NCI-H69 (cell line): ENCODE results near the gene MYCL.
"Not testable (repeated sequence)": the region's sequence is repeated elsewhere in the genome, so short reads cannot be mapped to it uniquely, and the experiment has no call there.

Source experiments
- DNase-seq: peaks from one replicate; lab custom pipeline; 2025; lab: John Stamatoyannopoulos, UW

Gene MYCL

DNA sequence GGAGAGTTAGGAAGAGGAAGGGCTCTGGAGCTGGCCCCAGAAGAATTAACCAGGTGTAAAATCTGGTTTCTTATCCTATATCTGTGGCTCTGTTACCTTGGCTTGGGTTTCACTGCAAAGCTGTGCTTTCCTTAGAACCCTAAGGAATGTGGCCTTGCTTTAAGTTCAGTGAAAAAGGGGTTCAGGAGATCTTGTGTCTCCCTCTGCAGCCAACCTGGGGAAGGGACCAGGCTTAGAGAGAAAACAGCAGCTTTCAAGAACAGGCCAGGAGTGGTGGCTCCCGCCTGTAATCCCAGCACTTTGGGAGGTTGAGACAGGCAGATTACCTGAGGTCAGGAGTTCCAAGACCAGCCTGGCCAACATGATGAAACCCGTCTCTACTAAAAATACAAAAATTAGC lies 16.1 kb upstream of the MYCL start:
- no peak for DNase-seq

DNA sequence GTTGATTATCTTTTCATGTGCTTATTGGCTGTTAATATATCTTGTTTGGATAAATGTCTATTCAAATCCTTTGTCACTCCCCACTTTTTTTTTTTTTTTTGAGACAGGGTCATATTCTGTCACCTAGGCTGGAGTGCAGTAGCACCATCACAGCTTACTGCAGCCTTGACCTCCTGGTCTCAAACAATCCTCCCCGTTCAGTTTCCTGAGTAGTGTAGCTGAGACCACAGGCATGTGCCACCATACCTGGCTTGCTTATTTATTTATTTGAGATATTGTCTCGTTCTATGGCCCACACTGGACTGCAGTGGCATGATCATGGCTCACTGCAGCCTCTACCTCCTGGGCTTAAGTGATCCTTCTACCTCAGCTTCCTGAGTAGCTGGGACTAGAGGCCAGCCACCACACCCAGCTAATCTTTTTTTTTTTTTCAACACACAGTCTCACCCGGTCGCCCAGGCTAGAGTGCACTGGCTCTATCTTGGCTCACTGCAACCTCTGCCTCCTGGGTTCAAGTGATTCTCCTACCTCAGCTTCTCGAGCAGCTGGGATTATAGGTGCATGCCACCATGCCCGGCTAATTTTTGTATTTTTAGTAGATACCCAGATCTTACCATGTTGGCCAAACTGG lies 13.9 kb upstream of the MYCL start:
- DNase-seq, result no peak

DNA sequence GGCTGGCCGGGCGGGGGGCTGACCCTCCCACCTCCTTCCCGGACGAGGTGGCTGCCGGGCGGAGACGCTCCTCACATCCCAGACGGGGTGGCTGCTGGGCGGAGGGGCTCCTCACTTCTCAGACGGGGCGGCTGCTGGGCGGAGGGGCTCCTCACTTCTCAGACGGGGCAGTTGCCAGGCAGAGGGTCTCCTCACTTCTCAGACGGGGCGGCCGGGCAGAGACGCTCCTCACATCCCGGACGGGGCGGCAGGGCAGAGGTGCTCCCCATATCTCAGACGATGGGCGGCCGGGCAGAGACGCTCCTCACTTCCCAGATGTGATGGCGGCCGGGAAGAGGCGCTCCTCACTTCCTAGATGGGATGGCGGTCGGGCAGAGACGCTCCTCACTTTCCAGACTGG lies 11.4 kb upstream of the MYCL start:
- not testable (repeated sequence) for DNase-seq

DNA sequence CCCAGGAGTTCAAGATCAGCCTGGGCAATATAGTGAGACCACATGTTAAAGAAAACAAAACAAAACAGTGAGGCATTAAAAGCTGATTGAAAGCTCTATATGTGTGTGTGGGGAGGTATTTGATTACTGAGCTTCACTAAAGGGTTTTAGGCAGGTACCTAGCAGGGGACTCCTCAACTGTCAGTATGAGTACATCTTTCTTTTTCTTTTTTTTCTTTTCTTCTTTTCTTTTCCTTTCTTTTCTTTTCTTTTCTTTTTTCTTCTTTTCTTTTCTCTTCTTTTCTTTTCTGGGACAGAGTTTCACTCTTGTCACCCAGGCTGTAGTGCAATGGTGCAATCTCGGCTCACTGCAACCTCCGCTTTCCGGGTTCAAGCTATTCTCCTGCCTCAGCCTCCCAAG lies 8.5 kb upstream of the MYCL start:
- no peak for DNase-seq

DNA sequence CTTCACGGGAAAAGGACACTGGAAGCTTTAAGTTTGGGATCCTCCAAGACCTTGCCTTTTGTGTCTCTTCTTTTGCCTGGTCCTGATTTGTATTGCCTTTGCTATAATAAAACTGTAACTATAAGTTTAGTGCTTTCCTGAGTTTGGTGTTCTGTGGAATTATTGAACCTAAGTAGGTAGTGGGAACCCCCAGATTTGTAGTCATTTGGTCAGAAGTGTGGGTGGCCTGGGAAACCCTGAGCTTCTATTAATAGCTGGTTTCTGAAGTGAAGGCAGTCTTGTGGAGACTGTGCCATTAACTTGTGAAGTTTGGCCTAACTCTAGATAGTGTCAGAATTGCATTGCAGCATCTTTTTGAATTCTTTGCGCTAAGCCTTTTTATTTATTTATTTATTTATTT lies 6.8 kb upstream of the MYCL start:
- DNase-seq, result no peak

DNA sequence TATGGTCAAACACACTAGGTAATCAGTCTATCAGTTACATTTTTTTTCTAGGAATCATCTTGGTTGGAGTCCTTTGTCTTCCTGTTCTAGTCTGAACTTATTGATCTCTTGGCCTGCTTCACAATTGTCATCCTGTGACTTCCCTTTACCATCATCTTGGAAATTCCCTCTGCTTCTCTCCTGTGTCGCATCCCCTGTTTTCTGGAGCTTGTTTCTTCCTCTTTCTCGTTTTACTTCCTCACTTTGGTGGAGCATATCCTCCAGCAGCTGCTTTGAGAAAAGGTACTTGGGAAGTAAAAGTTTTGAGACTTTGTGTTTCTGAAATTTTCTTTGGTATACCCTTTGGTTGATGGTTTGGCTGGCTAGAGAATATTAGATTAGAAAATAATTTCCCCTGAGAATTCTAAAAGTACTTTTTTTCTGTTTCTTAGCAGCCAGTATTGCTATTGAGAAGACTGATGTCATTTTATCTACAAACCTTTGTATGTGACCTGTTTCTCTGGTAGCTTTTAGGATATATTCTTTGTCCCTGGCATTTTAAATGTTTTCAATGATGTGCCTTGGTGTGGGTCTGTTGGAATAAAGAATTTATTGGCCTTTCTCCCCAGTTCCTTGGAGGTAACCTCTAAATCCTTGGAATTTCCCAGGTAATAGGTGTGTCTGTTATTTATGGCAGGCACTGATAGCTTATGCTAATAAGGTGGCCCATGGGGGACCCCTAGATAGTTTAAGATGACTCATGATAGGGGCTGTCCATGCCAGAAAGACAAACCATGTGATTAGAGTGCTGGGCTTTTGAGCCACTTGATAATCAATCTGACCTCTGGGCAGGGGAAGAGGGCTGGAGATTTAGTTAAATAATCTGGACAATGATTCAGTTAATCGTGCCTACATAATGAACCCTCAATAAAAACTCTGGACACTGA lies 6.1 kb upstream of the MYCL start:
- no peak for DNase-seq

DNA sequence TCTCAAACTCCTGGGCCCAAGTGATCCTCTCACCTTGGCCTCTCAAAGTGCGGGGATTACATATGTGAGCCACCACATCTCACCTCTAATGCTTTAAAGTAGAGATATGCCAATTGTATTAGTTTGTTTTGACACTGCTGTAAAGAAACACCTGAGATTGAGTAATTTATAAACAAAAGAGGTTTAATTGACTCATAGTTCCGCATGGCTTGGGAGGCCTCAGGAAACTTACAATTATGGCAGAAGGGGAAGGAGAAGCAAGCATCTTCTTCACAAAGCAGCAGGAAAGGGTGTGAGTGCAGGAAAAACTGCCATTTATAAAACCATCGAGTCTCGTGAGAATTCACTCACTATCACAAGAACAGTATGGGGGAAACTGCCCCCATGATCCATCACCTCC lies 3.5 kb upstream of the MYCL start:
- DNase-seq, result no peak

DNA sequence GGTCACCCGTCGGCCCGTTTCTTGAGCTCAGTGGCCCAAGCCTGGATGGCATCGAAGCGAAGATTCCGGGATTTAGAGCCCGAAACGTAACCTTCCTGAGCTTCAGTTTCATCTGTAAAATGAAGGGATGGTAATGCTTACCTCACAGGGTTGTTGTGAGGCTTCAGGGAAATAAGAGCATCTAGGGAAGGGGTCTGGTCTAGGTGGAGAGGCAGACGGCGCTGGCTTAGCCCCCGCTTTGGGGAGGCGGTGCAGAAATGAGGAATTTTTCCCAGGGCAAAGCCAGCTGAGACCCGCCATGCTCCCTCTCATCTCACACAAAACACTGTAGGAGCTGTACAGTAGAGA lies 717 bp upstream of the MYCL start:
- no peak for DNase-seq

DNA sequence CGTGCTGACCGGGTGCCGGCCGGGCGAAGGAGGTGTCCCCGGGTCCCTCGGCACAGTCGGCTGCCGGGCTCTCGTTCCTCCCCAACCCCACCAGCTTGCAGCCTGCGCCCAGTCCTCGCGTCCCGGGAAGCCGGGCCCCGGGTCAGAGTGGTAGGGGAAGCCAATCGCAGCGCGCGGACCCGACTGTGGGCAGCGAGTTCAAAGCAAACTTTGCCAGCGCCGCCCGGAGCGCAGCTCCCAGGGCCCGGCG lies 328 bp downstream of the MYCL start:
- no peak for DNase-seq

DNA sequence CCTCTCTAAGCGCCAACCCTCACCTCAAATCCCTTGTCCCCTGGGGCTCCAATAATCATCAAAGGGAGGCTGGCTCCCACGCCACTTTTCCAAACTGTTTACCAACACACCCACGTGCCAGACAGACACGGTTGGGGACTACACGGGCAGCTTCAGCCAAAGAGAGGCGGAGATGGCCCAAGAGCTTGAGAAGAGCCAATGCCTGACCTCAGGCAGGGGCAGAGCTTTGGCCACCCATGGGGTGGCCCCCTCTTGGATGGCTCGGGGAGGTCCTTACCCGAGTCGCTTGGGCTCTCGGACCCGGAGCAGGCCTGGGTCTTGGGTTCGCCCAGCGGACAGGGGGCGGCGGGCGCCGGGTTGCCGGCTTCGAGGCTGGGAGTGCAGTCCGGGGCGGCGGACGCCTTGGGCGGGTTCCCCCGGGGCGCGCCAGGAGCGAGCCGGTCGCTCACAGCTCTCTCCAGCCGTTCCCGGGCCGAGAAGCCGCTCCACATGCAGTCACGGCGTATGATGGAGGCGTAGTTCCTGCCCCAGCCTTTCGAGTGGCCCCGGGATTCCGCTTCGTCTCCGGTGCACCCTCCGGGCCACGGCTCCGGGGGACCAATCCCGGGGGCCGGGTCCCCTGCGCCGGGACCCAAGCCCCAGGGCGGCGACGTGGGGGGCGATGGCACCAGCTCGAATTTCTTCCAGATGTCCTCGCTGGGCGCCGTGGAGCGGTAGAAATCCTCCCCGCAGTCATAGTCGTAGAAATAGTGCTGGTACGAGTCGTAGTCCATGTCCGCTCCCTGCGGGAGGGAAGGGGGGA lies 854 bp downstream of the MYCL start:
- DNase-seq, result peak; percentile 31

DNA sequence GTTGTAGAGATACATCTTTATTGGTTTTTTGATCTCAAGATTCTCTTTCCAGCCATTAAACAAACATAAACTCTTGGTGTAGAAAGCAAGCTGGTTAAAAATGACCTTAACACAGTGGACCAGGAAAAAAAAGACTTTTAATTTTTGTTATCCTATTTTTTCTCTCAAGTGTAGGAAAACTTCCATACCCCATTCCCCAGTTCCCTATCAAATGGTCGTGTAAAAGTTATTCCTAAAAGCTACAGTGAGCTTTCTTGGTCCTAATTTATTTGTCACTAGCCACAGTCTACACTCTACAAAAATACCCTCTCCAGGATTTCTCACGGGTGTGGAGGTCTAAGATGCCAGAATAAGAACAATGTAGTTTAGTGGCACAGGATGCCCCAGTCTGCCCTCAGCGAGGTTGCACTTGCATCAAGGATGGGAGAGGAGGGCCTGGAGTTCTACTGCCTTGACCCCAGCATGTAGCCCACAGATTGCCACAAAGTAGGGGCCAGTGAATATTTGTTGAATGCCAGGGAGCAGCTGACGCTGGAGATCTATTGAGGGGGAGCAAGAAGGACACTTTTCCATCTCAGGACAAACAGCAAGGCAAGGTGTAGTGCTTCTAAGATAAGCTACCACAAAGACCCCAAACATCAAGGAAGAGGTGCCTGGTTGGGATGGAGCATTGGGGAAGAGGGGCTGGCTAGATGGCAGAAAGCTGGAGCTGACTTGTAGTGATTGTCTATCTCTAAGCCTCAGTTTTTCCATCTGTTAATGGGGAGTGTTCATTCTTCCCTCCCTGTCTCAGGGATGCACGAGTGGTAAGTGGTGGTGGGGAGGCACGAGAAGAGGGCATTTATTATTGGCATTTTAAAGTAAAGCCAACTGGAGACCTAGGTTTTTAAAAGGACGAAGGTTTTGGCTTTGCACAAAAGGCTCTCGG lies 1.8 kb downstream of the MYCL start:
- DNase-seq, result no peak

DNA sequence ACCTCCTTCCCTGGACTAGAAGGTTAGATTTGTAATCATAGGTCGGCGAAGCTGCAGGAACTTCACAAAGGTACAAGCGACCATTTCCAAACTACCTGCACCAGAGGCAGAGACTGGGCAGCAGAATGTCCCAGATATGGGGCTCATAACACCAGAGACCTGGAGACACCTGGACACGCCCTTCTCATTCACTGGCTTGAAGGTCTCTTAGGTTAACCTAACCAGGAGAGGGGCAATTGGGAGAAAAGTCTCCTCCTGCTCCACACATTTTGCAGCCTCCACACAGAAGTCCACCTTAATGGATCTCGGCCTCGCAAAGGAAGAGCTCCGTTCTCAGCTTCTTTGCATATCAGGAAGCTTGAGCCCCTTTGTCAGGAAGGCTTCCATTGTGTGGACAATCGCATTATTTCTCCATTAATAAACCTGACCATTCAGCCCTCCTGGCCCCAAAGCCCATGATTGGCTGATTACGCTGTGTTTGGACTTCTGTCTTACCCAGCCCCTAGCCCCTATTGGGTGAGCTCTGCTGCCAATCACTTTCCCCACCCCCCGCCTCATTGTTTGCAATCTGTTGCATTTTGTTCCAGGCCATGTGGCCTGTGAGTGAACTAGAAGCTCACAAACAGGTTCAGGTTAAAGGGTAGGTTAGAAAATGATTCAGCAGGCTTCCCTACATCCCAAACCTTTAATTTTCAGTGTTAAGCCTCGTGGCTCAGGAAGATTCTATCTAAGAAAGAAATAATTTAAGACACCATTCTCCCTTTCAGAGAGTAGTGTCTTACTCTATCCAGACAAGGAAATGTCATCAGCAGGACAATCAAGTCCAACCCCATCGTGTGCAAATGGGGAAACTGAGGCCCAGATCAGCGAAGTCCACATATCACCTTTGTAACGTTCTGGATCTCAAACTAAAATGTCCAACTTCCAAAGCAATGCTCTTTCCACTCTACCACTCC lies 2.8 kb downstream of the MYCL start:
- DNase-seq, result peak; percentile 42

DNA sequence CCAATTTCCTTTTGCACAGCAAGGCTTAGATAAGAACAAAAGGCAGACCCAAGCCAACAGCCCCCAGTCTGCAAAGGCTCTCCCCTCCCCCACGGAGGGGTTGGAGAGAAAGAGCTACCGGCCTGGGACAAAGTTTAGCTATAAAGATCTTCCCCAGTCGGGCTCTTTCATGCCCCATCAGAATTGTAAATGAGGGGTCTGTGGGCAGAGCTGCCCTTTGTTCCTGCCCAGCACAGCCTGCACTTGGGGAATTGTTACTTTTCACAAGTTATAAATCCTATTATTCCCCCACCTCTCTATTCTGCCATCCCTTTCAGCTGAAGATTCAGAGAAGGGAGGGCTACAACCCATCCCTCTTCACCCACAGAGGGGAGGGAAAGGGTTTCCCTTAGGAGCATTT lies 3.5 kb downstream of the MYCL start:
- no peak for DNase-seq

DNA sequence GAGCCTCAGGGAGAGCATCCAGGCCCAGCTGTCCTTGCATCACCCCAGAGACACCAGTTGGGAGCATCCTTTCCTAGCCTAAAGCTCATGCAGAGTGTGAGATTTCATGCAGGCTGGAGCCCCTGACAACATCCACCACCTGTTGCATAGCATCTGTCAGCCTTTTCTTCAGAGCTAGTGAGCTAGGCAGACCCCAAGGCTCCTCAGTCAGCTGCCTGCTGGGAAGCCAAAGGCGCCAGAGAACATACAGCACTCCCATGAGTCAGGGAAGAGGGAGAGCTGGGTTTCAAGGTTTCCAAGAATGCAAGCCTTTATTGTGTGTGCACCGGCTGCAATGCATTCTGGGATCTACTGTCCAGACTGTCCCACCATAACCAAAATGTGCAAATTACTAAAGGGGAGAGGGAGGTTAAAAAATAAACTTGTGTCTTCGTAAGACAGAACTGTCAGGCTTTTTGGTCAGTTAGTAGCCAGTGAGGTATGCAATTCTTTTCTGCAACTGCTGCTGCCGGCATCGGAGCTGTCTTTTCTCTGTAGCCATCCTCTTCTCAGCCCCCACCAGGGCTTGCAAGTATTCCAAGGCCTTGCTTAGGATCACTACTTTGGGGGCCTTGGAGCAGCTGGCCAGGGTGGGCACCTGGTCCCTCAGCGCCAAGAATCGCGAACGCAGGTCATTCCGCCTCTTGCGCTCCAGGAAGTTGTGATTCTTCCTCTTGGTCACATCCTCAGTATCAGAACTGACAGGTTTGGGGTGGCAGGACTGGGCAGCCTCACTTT lies 4.6 kb downstream of the MYCL start:
- DNase-seq, result peak; percentile 74

DNA sequence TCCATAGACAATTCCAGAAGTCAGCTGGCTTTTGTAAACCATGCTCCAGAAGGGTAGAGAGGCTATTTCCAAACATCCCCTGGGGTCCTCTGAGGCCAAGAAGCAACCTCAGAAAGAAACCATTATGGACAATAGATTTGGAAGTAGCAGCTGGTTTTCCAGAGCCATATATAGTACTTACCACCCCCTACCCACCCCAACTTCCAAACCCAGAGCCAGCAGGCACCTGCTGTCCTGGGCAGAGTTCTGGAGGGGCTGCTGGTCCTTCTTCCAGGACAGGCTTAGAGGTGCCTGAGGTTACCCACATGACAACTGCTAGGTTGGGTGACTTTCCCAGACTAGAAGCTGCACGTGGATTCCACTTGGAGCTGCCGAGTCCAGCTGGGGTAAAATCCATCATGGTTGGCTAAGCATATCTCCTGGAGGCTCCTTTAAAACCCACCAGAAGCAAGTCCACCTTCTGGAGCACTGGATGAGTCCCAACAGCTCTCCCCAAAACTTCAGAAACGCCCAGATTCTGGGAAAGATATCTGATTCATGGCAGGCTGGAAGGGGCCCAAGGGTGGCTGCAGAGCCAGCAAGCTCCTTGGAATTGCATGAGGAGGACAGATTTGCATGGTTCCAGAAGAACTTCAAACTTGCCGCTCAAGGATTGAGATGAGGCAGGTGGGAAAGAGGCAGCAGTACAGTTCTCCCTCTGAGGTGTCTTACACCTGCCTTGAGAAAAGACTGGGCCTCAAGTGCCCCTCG lies 5.8 kb downstream of the MYCL start:
- DNase-seq, result no peak

DNA sequence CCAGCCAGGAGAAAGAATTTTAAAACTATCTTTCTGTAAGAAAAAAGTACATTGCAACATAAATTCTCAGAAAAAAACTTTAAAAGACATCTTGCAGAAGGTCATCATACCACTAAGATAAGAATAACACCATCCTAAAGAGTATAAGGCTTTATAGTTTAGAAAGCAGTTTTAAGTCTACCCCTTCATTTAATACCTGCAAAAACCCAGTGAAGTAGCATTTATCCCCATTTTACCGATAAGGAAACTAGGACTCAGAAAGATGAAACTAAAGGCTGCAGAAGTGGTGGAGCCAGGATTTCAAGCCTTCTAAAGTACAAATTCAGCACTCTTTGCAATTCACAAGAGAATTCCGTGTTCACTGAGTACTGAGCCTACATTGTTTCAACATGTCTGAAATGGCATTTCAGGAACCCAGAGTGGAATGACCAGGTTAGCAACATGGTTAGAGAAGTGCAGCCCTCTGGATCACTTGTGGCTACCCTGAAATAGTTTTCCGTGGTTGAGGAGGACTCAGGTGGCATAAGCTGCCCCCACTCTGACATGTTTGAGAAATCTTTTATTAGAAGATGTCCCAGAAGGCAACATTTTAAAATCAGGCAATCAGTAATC lies 6.7 kb downstream of the MYCL start:
- DNase-seq, result no peak

DNA sequence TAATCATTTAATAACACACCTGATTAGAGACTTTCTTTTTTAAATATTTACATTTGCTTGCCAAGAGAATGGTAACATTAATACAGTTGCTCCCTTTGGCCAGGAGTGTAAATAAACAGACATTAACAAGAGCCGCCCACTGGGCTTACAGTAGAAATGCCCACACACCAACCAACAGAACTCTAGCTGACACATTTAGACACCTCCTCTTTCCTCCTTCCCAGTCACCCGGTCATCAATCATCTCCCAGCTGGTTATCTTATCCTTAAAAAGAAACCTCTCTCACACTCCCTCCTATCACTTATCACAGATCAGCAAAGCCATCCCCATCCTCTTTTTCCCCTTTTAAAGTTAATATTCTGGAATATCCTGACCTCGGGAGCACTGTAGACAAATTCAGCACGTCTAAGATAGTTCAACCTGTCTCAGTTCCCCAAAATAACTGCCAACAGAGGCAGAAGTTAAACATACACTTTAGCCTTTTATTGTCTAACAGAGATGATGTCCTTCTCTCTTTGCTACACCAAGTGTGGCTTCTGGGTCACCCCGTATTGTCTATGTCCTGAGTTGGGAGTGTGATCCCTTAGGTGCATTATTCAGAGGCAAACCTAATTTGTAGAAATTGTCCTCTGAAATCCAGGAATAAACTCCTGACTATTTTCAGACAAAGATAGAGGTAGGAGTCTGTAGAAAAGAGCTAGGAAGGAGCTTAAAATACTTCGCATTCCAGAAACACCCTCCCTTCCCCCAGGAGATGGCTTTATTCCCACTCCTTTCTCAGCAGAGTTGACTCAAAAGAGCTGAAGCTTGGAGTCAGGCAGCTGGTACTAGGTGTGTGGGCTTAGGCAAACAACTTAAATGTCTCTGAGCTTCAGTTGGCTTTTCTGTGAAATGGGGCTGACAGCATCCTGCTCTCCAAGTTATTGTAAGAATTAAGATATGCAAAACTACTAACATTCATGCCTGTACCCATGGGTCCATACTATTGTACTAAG lies 8.8 kb downstream of the MYCL start:
- DNase-seq, result peak; percentile 69

DNA sequence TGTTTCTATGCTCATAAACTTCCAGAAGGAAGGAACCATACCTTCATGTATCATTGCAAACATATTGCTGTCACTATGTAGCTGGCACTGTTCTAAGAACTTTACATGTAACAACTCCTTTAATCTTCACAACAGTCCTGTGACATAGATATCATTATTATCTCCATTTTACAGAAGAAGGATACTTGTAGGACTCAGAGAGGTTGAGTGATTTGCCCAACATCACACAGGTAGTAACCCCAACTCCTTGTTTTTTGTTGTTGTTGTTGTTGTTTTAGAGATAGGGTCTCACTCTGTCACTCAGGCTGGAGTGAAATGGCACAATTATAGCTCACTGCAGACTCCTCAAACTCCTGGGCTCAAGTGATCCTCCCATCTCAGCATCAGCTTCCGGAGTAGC lies 10.8 kb downstream of the MYCL start:
- DNase-seq, result no peak
